Lower lobe of right lung (tissue), 2 donors: ENCODE data around the gene OR5C1. TPM values are rescaled to one million over a fixed set of nuclear protein-coding genes. Genes with fewer than 3 reads are reported as not detected.

Source experiments
- ATAC-seq, 2 donors: fragments of 200-7000 bp; cut with Tn5 transposase; one replicate each; pipeline ENCODE4 v1.9.1; 2020 to 2022; ENCODE audit warnings: mild to moderate bottlenecking in 2 of 2, moderate library complexity in 2 of 2
- DNase-seq: peaks from one replicate; pipeline ENCODE4 v3.0.0-alpha.2; 2020
- H3K27ac ChIP-seq: fragments of 200-600 bp; one replicate; pipeline ENCODE4 v1.8.0; 2022
- H3K27me3 ChIP-seq: fragments of 200-600 bp; one replicate; pipeline ENCODE4 v1.8.0; 2022; ENCODE audit warnings: low read depth
- H3K36me3 ChIP-seq: fragments of 200-600 bp; one replicate; pipeline ENCODE4 v1.8.0; 2022; ENCODE audit warnings: mild to moderate bottlenecking
- H3K4me1 ChIP-seq: fragments of 200-600 bp; one replicate; pipeline ENCODE4 v1.8.0; 2022
- H3K4me3 ChIP-seq: fragments of 200-600 bp; one replicate; pipeline ENCODE4 v1.8.0; 2022; ENCODE audit warnings: mild to moderate bottlenecking
- H3K9me3 ChIP-seq: fragments of 200-600 bp; one replicate; pipeline ENCODE4 v1.8.0; 2022
- intact Hi-C: fragments of 100-400 bp; cut with DNase I; formaldehyde crosslinking; loops from one replicate; pipeline ENCODE4 v1.11.0; 2022
- total RNA-seq: library from RNA; stranded (reverse); fragmentation: NEBNext Ultra II Directional; extraction: Animal tissue kit (Norgen Biotek cat#: 25700); gene quantifications from one replicate; pipeline ENCODE4 v1.2.1, GENCODE V29; 2021
- TF ChIP-seq, protein P1 (sequence below): fragments of 200-600 bp; IDR thresholded peaks from one replicate; pipeline ENCODE4 v1.8.0; 2022; ENCODE audit warnings: antibody characterized with exemption, mild to moderate bottlenecking
- donor health status: DM: no; HTN: yes; CAD: no; lungs with severe emphysema.

Gene OR5C1
- total RNA-seq, 1 donor from 2014 or later = not detected

DNA sequence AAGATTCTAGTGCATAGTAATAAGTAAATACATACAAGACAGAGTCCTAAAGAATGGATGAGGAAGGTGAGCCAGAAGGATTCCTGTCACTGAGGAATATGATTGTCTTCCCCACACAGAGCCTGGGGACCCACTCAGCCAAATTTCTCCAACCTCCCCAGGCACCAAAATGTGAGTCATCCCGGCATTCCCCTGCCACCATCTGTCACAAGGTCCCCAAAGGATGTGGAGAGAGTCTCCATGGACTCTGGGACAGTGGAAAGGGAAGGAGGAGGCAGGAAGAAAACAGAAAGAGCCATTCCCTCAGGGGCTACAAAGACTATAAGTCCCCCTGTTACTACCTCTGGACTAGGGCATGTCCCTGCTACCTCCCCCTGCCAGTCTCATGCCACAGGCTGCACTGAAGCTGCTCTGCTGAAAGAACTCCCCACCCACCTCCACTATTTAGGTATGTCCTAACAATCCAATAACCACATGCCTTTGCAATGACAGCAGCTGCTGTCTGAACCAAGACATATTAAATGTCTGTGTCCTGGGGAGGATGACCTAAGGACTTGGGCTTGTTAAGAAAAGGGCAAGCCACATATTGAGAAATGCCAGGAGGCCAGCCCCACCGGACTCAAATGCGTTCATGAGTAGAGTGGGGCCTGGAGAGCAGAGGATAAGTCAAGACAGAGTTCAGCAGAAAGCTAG, 10.7 kb upstream of the OR5C1 start:
- no peak overlapping the region for H3K4me3 ChIP-seq
- no peaks in the 10 kb centered on the region for H3K36me3 ChIP-seq
- peaks cover 6% of the 10 kb centered on the region for H3K9me3 ChIP-seq
- TF ChIP-seq, protein P1, sequence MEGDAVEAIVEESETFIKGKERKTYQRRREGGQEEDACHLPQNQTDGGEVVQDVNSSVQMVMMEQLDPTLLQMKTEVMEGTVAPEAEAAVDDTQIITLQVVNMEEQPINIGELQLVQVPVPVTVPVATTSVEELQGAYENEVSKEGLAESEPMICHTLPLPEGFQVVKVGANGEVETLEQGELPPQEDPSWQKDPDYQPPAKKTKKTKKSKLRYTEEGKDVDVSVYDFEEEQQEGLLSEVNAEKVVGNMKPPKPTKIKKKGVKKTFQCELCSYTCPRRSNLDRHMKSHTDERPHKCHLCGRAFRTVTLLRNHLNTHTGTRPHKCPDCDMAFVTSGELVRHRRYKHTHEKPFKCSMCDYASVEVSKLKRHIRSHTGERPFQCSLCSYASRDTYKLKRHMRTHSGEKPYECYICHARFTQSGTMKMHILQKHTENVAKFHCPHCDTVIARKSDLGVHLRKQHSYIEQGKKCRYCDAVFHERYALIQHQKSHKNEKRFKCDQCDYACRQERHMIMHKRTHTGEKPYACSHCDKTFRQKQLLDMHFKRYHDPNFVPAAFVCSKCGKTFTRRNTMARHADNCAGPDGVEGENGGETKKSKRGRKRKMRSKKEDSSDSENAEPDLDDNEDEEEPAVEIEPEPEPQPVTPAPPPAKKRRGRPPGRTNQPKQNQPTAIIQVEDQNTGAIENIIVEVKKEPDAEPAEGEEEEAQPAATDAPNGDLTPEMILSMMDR = no peak
- no peaks in the 10 kb centered on the region for H3K4me1 ChIP-seq
- H3K27ac ChIP-seq = no peak overlapping the region
- H3K27me3 ChIP-seq = no peaks in the 10 kb centered on the region
- DNase-seq = no peak
- intact Hi-C loops = no loop called here
- no peak for ATAC-seq

- Histone ChIP-seq H3K9me3 (no peaks in the 10 kb centered on the region), H3K4me1 (no peaks in the 10 kb centered on the region), H3K36me3 (no peaks in the 10 kb centered on the region), H3K27ac (no peak overlapping the region), H3K4me3 (no peak overlapping the region), H3K27me3 (no peaks in the 10 kb centered on the region)
- ATAC-seq = no peak
- intact Hi-C loops = no loop called here
- TF ChIP-seq, protein P1 = no peak
- no peak for DNase-seq
These were observed 9.6 kb upstream of the OR5C1 start for GRCh38 chr9:122779181-122779580.

- DNase-seq (no peak), ATAC-seq (no peak)
- TF ChIP-seq, protein P1 = no peak
- H3K9me3 ChIP-seq = no peaks in the 10 kb centered on the region
- H3K36me3 ChIP-seq = no peaks in the 10 kb centered on the region
- no peak overlapping the region for H3K27ac ChIP-seq
- intact Hi-C loops = no loop called here
- H3K27me3 ChIP-seq = no peaks in the 10 kb centered on the region
- H3K4me1 ChIP-seq = no peaks in the 10 kb centered on the region
- H3K4me3 ChIP-seq = no peak overlapping the region
These were observed 8.7 kb upstream of the OR5C1 start for GRCh38 chr9:122780026-122780425.

DNA sequence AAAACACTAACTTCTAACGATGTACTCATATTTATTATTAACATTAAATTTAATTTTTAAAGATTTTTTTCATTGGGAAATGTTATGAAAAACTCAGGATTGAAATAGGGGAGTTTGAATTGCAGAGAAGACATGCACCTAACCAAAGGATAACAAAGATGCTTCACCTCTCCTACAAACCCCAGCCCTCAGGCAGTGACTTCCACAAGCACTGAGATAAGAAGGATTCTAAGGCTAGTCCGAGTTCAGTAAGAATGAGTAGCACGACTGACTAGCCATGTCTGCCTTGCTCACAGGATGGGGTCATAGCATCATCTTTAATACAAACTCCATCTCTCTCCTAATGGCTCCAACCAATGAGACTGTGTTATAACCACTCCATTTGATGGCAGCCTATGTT, 7.1 kb upstream of the OR5C1 start:
- no peak for DNase-seq
- Histone ChIP-seq H3K4me1 (no peaks in the 10 kb centered on the region), H3K4me3 (no peak overlapping the region), H3K27me3 (no peaks in the 10 kb centered on the region), H3K27ac (no peak overlapping the region), H3K36me3 (no peaks in the 10 kb centered on the region), H3K9me3 (no peaks in the 10 kb centered on the region)
- TF ChIP-seq, protein P1 = no peak
- ATAC-seq = no peak
- intact Hi-C loops = no loop called here

- H3K27me3 ChIP-seq = no peaks in the 10 kb centered on the region
- intact Hi-C loops = no loop called here
- no peak overlapping the region for H3K4me3 ChIP-seq
- no peaks in the 10 kb centered on the region for H3K36me3 ChIP-seq
- no peaks in the 10 kb centered on the region for H3K4me1 ChIP-seq
- ATAC-seq = no peak
- no peak for DNase-seq
- TF ChIP-seq, protein P1 = no peak
- H3K9me3 ChIP-seq = no peaks in the 10 kb centered on the region
- no peak overlapping the region for H3K27ac ChIP-seq
These were observed 3.5 kb upstream of the OR5C1 start for GRCh38 chr9:122785269-122785668.
